ENCODE data around the gene MRGPRF. TPM values are rescaled to one million over a fixed set of nuclear protein-coding genes. Genes with fewer than 3 reads are reported as not detected.

The MRGPRF gene
- total and polyA plus RNA-seq, 2 of the 8 experiments (the other 6 are each of a cell fraction or from before 2014, with no cell fraction given), result 7.5 to 11.0 TPM

GRCh38 chr11:69017951-69018350 is 4.9 kb upstream of the MRGPRF start (continued):
- TF ChIP-seq TAF7 (optimal IDR thresholded peaks at IDR 0.05; ENCODE audit: borderline replicate concordance, low read depth, low read length) (no peak), CHD2 (IDR thresholded peaks at IDR 0.05; ENCODE audit: low read length) (no peak), RBBP5 (IDR thresholded peaks at IDR 0.05; ENCODE audit: borderline replicate concordance, low read depth, low read length) (no peak), GABPA (IDR thresholded peaks at IDR 0.05; ENCODE audit: borderline replicate concordance, insufficient read depth, low read length) (no peak), FOSL1 (IDR thresholded peaks at IDR 0.05; ENCODE audit: insufficient read depth, low read depth, low read length) (no peak)

Data from H1 (cell line).